Tibial nerve (tissue), 4 donors: Measurements from ENCODE around the gene OR10A2. TPM values are rescaled to one million over a fixed set of nuclear protein-coding genes. Genes with fewer than 3 reads are reported as not detected.
"Not testable (repeated sequence)": the region's sequence is repeated elsewhere in the genome, so short reads cannot be mapped to it uniquely, and the experiment has no call there.

ENCODE experiments used
- DNase-seq, 2 donors: peaks; one replicate each; pipeline ENCODE4 v3.0.0-alpha.2; 2019; ENCODE audit warnings: low spot score in 2 of 2
- H3K27ac ChIP-seq, 4 donors: fragments of 200-600 bp; sonication (generic) in 3 of 4; one replicate each; pipeline ENCODE4 v1.5.1; 2017 to 2019; ENCODE audit warnings: mild to moderate bottlenecking in 1 of 4
- H3K27me3 ChIP-seq, 2 donors: fragments of 200-600 bp; sonication (generic) in 1 of 2; one replicate each; pipeline versions ENCODE4 v1.5.1 to v1.6.0; 2017 to 2019
- H3K36me3 ChIP-seq, 3 donors: fragments of 200-600 bp; sonication (generic); one replicate each; pipeline ENCODE4 v1.5.1; 2018 to 2019
- H3K4me1 ChIP-seq, 4 donors: fragments of 200-600 bp; sonication (generic) in 3 of 4; one replicate each; pipeline ENCODE4 v1.5.1; 2017 to 2019
- H3K4me3 ChIP-seq, 4 donors: fragments of 200-600 bp; sonication (generic) in 3 of 4; one replicate each; pipeline ENCODE4 v1.5.1; 2017 to 2019; ENCODE audit warnings: mild to moderate bottlenecking in 1 of 4, moderate library complexity in 1 of 4
- H3K9me3 ChIP-seq, 4 donors: fragments of 200-600 bp; sonication (generic) in 3 of 4; one replicate each; pipeline ENCODE4 v1.5.1; 2017 to 2019
- CTCF ChIP-seq, 5 experiments: fragments of 200-600 bp in 3 of 5; fragments of 450-650 bp in 2 of 5; sonication (generic) in 3 of 5; IDR thresholded peaks; one replicate each; pipeline ENCODE4 v1.5.1; 2016 to 2019; ENCODE audit warnings: antibody characterized with exemption in 5 of 5, mild to moderate bottlenecking in 3 of 5, moderate library complexity in 2 of 5
- EP300 ChIP-seq, 2 donors: sonication (generic); formaldehyde crosslinking; IDR thresholded peaks; one replicate each; pipeline ENCODE4 v1.6.1; 2017; ENCODE audit warnings: antibody characterized with exemption in 2 of 2, mild to moderate bottlenecking in 1 of 2
- POLR2A ChIP-seq, 2 donors: fragments of 450-650 bp; IDR thresholded peaks; one replicate each; pipeline ENCODE4 v1.6.1; 2017; ENCODE audit warnings: antibody characterized with exemption in 2 of 2, mild to moderate bottlenecking in 2 of 2, moderate library complexity in 2 of 2
- WGBS, 2 donors: methylation state at CpG; one replicate each; pipeline ENCODE4 v1.1.5; 2018; 5-methylcytosine and 5-hydroxymethylcytosine counted together
- total RNA-seq, 4 donors: library from RNA; depleted of rRNA; stranded (reverse); fragments of >200 nt; gene quantifications; one replicate each; pipeline ENCODE4 v1.1.0, GENCODE V29; 2016

Gene OR10A2
- total RNA-seq, 4 donors from 2014 or later, result not detected

- 33 to 43% methylated on average over 2 of the region's 2 CpGs for WGBS, 2 donors
- DNase-seq, result no peak
Measured at GRCh38 chr11:6843670-6844069, 19.2 kb upstream of the OR10A2 start.

GRCh38 chr11:6844356-6844755 lies 18.5 kb upstream of the OR10A2 start:
- no peak for TF ChIP-seq EP300 (IDR thresholded peaks at IDR 0.05)
- TF ChIP-seq CTCF (IDR thresholded peaks at IDR 0.05), result no peak
- no peak for TF ChIP-seq POLR2A (IDR thresholded peaks at IDR 0.05)
- 90 to 96% methylated on average over 5 of the region's 5 CpGs for WGBS, 2 donors
- Histone ChIP-seq H3K4me1 (no peaks in the 10 kb centered on the region), H3K4me3 (no peak overlapping the region), H3K9me3 (peaks cover 0 to 5% (median 0%) of the 10 kb centered on the region in 4 donors), H3K27me3 (no peaks in the 10 kb centered on the region), H3K36me3 (no peaks in the 10 kb centered on the region), H3K27ac (no peak overlapping the region)
- DNase-seq, result no peak

More at GRCh38 chr11:6843670-6844069, 19.2 kb upstream of the OR10A2 start:
- Histone ChIP-seq H3K36me3 (no peaks in the 10 kb centered on the region), H3K4me1 (no peaks in the 10 kb centered on the region), H3K27me3 (no peaks in the 10 kb centered on the region), H3K27ac (no peak overlapping the region), H3K4me3 (no peak overlapping the region), H3K9me3 (peaks cover 0 to 5% (median 0%) of the 10 kb centered on the region in 4 donors)
- TF ChIP-seq CTCF (IDR thresholded peaks at IDR 0.05) (no peak), POLR2A (IDR thresholded peaks at IDR 0.05) (no peak), EP300 (IDR thresholded peaks at IDR 0.05) (no peak)

- Histone ChIP-seq H3K4me1 (no peaks in the 10 kb centered on the region), H3K27ac (no peak within 1 kb of the TSS), H3K9me3 (peaks cover 0 to 5% (median 0%) of the 10 kb centered on the region in 4 donors), H3K27me3 (no peaks in the 10 kb centered on the region), H3K4me3 (no peak within 1 kb of the TSS), H3K36me3 (no peaks in the 10 kb centered on the region)
- no peak for DNase-seq
- no peak for TF ChIP-seq CTCF (IDR thresholded peaks at IDR 0.05)
- TF ChIP-seq POLR2A (IDR thresholded peaks at IDR 0.05), result no peak
- TF ChIP-seq EP300 (IDR thresholded peaks at IDR 0.05), result no peak
- 73 to 78% methylated on average over 3 of the region's 3 CpGs for WGBS, 2 donors
Measured at GRCh38 chr11:6845383-6845782, 17.5 kb upstream of the OR10A2 start, which contains the start of gene OR10A5. Gene OR10A5 (plus strand): TSS chr11:6845683. CDS start chr11:6845683, 0 bp downstream.

- peaks cover 0 to 14% (median 0%) of the 10 kb centered on the region in 4 donors for H3K9me3 ChIP-seq
- WGBS, 2 donors, result 87 to 90% methylated on average over 2 of the region's 2 CpGs
- H3K27ac ChIP-seq, result no peak overlapping the region
- no peak for DNase-seq
- H3K36me3 ChIP-seq, result no peaks in the 10 kb centered on the region
- H3K4me3 ChIP-seq, result no peak overlapping the region
- H3K27me3 ChIP-seq, result no peaks in the 10 kb centered on the region
- no peaks in the 10 kb centered on the region for H3K4me1 ChIP-seq
- no peak for TF ChIP-seq POLR2A (IDR thresholded peaks at IDR 0.05)
- no peak for TF ChIP-seq CTCF (IDR thresholded peaks at IDR 0.05)
- TF ChIP-seq EP300 (IDR thresholded peaks at IDR 0.05), result no peak
Measured at GRCh38 chr11:6850526-6850925, 12.3 kb upstream of the OR10A2 start.

GRCh38 chr11:6854801-6855200 lies 8.1 kb upstream of the OR10A2 start:
- not testable (repeated sequence) for H3K4me3 ChIP-seq, H3K36me3 ChIP-seq, H3K4me1 ChIP-seq, H3K27ac ChIP-seq, DNase-seq, H3K27me3 ChIP-seq
- H3K9me3 ChIP-seq, result peaks cover 0 to 14% (median 0%) of the 10 kb centered on the region in 4 donors
- WGBS, 2 donors, result 92 to 96% methylated on average over 6 of the region's 6 CpGs
